ENCODE data around the gene TPCN1.

TPCN1 gene

GRCh38 chr12:113226696-113227568 is 5.7 kb downstream of the TPCN1 start:
- DNase-seq (ENCODE audit: low read depth) = no peak

GRCh38 chr12:113227686-113228391 is 6.6 kb downstream of the TPCN1 start:
- no peak for DNase-seq (ENCODE audit: low read depth)

GRCh38 chr12:113228394-113229028 is 7.2 kb downstream of the TPCN1 start:
- no peak for DNase-seq (ENCODE audit: low read depth)

- no peak for DNase-seq (ENCODE audit: low read depth)
Measured at GRCh38 chr12:113230315-113231234, 9.3 kb downstream of the TPCN1 start.

GRCh38 chr12:113231235-113232088 is 10.2 kb downstream of the TPCN1 start:
- DNase-seq (ENCODE audit: low read depth) = no peak

GRCh38 chr12:113232089-113232839 is 11.0 kb downstream of the TPCN1 start:
- DNase-seq (ENCODE audit: low read depth) = no peak

- DNase-seq (ENCODE audit: low read depth) = peak; percentile 41
Measured at GRCh38 chr12:113232840-113233585, 11.7 kb downstream of the TPCN1 start.

- DNase-seq (ENCODE audit: low read depth) = no peak
Measured at GRCh38 chr12:113233967-113234366, 12.7 kb downstream of the TPCN1 start.

GRCh38 chr12:113234483-113234882 is 13.2 kb downstream of the TPCN1 start:
- DNase-seq (ENCODE audit: low read depth) = no peak

GRCh38 chr12:113235976-113236375 is 14.7 kb downstream of the TPCN1 start:
- no peak for DNase-seq (ENCODE audit: low read depth)

- no peak for DNase-seq (ENCODE audit: low read depth)
Measured at GRCh38 chr12:113236539-113237399, 15.5 kb downstream of the TPCN1 start.

- no peak for DNase-seq (ENCODE audit: low read depth)
Measured at GRCh38 chr12:113237748-113238147, 16.5 kb downstream of the TPCN1 start.

GRCh38 chr12:113238309-113238708 is 17.0 kb downstream of the TPCN1 start:
- no peak for DNase-seq (ENCODE audit: low read depth)

GRCh38 chr12:113239288-113239771 is 18.1 kb downstream of the TPCN1 start:
- DNase-seq (ENCODE audit: low read depth) = no peak

GRCh38 chr12:113239811-113240331 is 18.6 kb downstream of the TPCN1 start:
- DNase-seq (ENCODE audit: low read depth) = no peak

GRCh38 chr12:113240395-113240794 is 19.1 kb downstream of the TPCN1 start:
- no peak for DNase-seq (ENCODE audit: low read depth)

GRCh38 chr12:113241191-113242025 is 20.1 kb downstream of the TPCN1 start:
- no peak for DNase-seq (ENCODE audit: low read depth)
